Stimulated activated CD8-positive, alpha-beta memory T cell treated with anti-CD3 and anti-CD28 coated beads, Interleukin-12 subunit alpha, Interleukin-12 subunit beta, amount 100 ng/mL, for 1 hour (primary cell): Measurements from ENCODE around the gene PCSK5.
"Not testable (repeated sequence)": the region's sequence is repeated elsewhere in the genome, so short reads cannot be mapped to it uniquely, and the experiment has no call there.

Experiments used
- DNase-seq: peaks from one replicate; pipeline ENCODE4 v3.0.0-alpha.2; 2020; ENCODE audit warnings: low read depth

Gene PCSK5

GRCh38 chr9:76316069-76316468 is 425.6 kb downstream of the PCSK5 start:
- DNase-seq, result no peak

GRCh38 chr9:76319466-76319865 is 429.0 kb downstream of the PCSK5 start:
- DNase-seq, result not testable (repeated sequence)

GRCh38 chr9:76321195-76321828 is 430.8 kb downstream of the PCSK5 start:
- no peak for DNase-seq

GRCh38 chr9:76322810-76323209 is 432.3 kb downstream of the PCSK5 start:
- DNase-seq, result no peak

GRCh38 chr9:76323490-76323889 is 433.0 kb downstream of the PCSK5 start:
- no peak for DNase-seq

GRCh38 chr9:76324030-76324429 is 433.6 kb downstream of the PCSK5 start:
- DNase-seq, result not testable (repeated sequence)

GRCh38 chr9:76330034-76330433 is 439.6 kb downstream of the PCSK5 start:
- no peak for DNase-seq

GRCh38 chr9:76333388-76333787 is 442.9 kb downstream of the PCSK5 start:
- DNase-seq, result no peak

- no peak for DNase-seq
Measured at GRCh38 chr9:76333964-76334363, 443.5 kb downstream of the PCSK5 start.

GRCh38 chr9:76336027-76336426 is 445.6 kb downstream of the PCSK5 start:
- no peak for DNase-seq

- DNase-seq, result no peak
Measured at GRCh38 chr9:76338418-76338817, 447.9 kb downstream of the PCSK5 start.

GRCh38 chr9:76341616-76342015 is 451.1 kb downstream of the PCSK5 start:
- no peak for DNase-seq

- no peak for DNase-seq
Measured at GRCh38 chr9:76342201-76342600, 451.7 kb downstream of the PCSK5 start.

- no peak for DNase-seq
Measured at GRCh38 chr9:76342858-76343257, 452.4 kb downstream of the PCSK5 start.

GRCh38 chr9:76349865-76350264 is 459.4 kb downstream of the PCSK5 start:
- no peak for DNase-seq

GRCh38 chr9:76351006-76351405 is 460.5 kb downstream of the PCSK5 start:
- DNase-seq, result no peak

- no peak for DNase-seq
Measured at GRCh38 chr9:76352026-76352620, 461.6 kb downstream of the PCSK5 start.

GRCh38 chr9:76353280-76353679 is 462.8 kb downstream of the PCSK5 start:
- DNase-seq, result no peak

- no peak for DNase-seq
Measured at GRCh38 chr9:76354221-76354620, 463.7 kb downstream of the PCSK5 start.

- no peak for DNase-seq
Measured at GRCh38 chr9:76355886-76356285, 465.4 kb downstream of the PCSK5 start.

GRCh38 chr9:76357555-76357954 is 467.1 kb downstream of the PCSK5 start:
- no peak for DNase-seq

- no peak for DNase-seq
Measured at GRCh38 chr9:76358628-76359280, 468.3 kb downstream of the PCSK5 start.

GRCh38 chr9:76359365-76359764 is 468.9 kb downstream of the PCSK5 start:
- no peak for DNase-seq

- no peak for DNase-seq
Measured at GRCh38 chr9:76359766-76360165, 469.3 kb downstream of the PCSK5 start.
